ENCODE measurements around the gene NCOR2. TPM values are rescaled to one million over a fixed set of nuclear protein-coding genes. Genes with fewer than 3 reads are reported as not detected.

The NCOR2 gene
- total and polyA plus RNA-seq, 2 of the 4 experiments (the other 2 are of a cell fraction), result 12.9 to 40.8 TPM

- TF ChIP-seq RFX5 (IDR thresholded peaks at IDR 0.05; ENCODE audit: low read depth, low read length) (no peak), POLR2A (IDR thresholded peaks at IDR 0.05; ENCODE audit: low read depth, low read length) (no peak)
Measured at GRCh38 chr12:124611559-124612409, 44.4 kb upstream of the NCOR2 start (continued).

- Histone ChIP-seq H3K27ac (ENCODE audit: insufficient read depth, low read length) (no peak overlapping the region), H4K20me1 (ENCODE audit: insufficient read depth, low read length) (no peaks in the 10 kb centered on the region), H4K5ac (ENCODE audit: low read depth, low read length) (no peak overlapping the region), H3K14ac (replicated peaks; ENCODE audit: low read depth, low read length) (no peak overlapping the region), H2BK15ac (ENCODE audit: low read depth, low read length) (no peak overlapping the region), H3K4me3 (ENCODE audit: insufficient read depth, low read depth, low read length) (no peak overlapping the region), H2AK9ac (replicated peaks; ENCODE audit: low read depth, low read length, poor library complexity) (peak overlapping the region; percentile 45), H3K79me1 (ENCODE audit: low read depth in 1 of 2, low read length in 2 of 2) (no peaks in the 10 kb centered on the region), H3K9me1 (ENCODE audit: insufficient read depth, low read length) (0 out of 2 replicates have a peak, but pooled peaks cover 3% of the 10 kb centered on the region), H3K27me3 (ENCODE audit: control insufficient read depth, insufficient read depth, low read length) (peaks cover 12% of the 10 kb centered on the region), H2BK5ac (ENCODE audit: low read depth, low read length, poor library complexity, severe bottlenecking) (no peak overlapping the region), H4K8ac (ENCODE audit: low read depth in 2 of 2, low read length in 2 of 2) (no peak overlapping the region), H3K23ac (ENCODE audit: low read depth, low read length) (no peak overlapping the region), H2BK120ac (ENCODE audit: low read depth, low read length) (no peak overlapping the region), H3K36me3 (ENCODE audit: control insufficient read depth, insufficient read depth, low read length) (no peaks in the 10 kb centered on the region), H3K9me3 (ENCODE audit: control insufficient read depth, insufficient read depth, low read length) (peaks cover 13% of the 10 kb centered on the region), H3K9ac (ENCODE audit: low read depth, low read length) (no peak overlapping the region), H2AFZ (replicated peaks; ENCODE audit: low read length, poor library complexity) (no peak overlapping the region), H3K4ac (ENCODE audit: low read depth, low read length) (no peak overlapping the region), H3K4me1 (ENCODE audit: control insufficient read depth, insufficient read depth, low read length) (peaks cover 2% of the 10 kb centered on the region; the same call in 1 of the 2 replicates), H3K4me2 (ENCODE audit: low read depth, low read length) (no peak overlapping the region), H3K56ac (ENCODE audit: extremely low read depth, insufficient read depth, low read length) (no peak overlapping the region), H2AK5ac (ENCODE audit: low read depth, low read length) (no peak overlapping the region), H4K91ac (ENCODE audit: insufficient read depth, low read depth, low read length) (no peak overlapping the region), H2BK20ac (ENCODE audit: low read depth, low read length) (no peak overlapping the region), H3K18ac (ENCODE audit: low read depth, low read length) (no peak overlapping the region)
- WGBS, 2 experiments (ENCODE audit: extremely low coverage in 2 of 2, insufficient read length in 1 of 2), result 83% methylated on average over 13 of the region's 23 CpGs; no CpG with 5 or more reads in 1 of the 2 experiments
- DNase-seq, result no peak
- POLR2A ChIA-PET (ENCODE audit: unreplicated experiment), result no interaction called here
- CTCF ChIA-PET, result no interaction called here
- intact Hi-C loops (cut with micrococcal nuclease), result no loop called here
- no peak for ATAC-seq (ENCODE audit: low read depth)
- no TSS peak for BruUV-seq (replicated peaks)
- in situ Hi-C loops (cut with MboI; ENCODE audit: low sequenced_read_pairs), result no loop called here
- dilution Hi-C loops (cut with HindIII; ENCODE audit: low sequenced_read_pairs, unreplicated experiment), result no loop called here
- TF ChIP-seq CTCF (conservative IDR thresholded peaks at IDR 0.05; ENCODE audit: low read depth, low read length) (no peak), RCOR1 (IDR thresholded peaks at IDR 0.05; ENCODE audit: insufficient replicate concordance, low read length) (no peak), NFE2L2 (IDR thresholded peaks at IDR 0.05; ENCODE audit: low read depth, low read length) (no peak), MXI1 (IDR thresholded peaks at IDR 0.05; ENCODE audit: borderline replicate concordance, low read depth, low read length) (no peak), ELK1 (IDR thresholded peaks at IDR 0.05; ENCODE audit: borderline replicate concordance, low read depth, low read length) (no peak), FOS (IDR thresholded peaks at IDR 0.05; ENCODE audit: low read depth, low read length) (no peak), SMC3 (IDR thresholded peaks at IDR 0.05; ENCODE audit: low read depth, low read length) (no peak), RAD21 (IDR thresholded peaks at IDR 0.05; ENCODE audit: low read length) (no peak), CEBPB (IDR thresholded peaks at IDR 0.05; ENCODE audit: low read depth, low read length) (no peak)
Measured at GRCh38 chr12:124610629-124611558, 43.5 kb upstream of the NCOR2 start.

Measured in IMR-90 (cell line).